GM23338 (cell line): Measurements from ENCODE around the gene CYSRT1. TPM values are rescaled to one million over a fixed set of nuclear protein-coding genes. Genes with fewer than 3 reads are reported as not detected.

Source experiments
- ATAC-seq: fragments of 200-7000 bp; cut with Tn5 transposase; 3 replicates; pipeline ENCODE4 v1.9.1; 2020
- DNase-seq: peaks from one replicate; pipeline ENCODE4 v3.0.0-alpha.2; 2015; ENCODE audit warnings: low spot score
- H2AFZ ChIP-seq: fragments of 200-600 bp; sonication (generic); 2 replicates; pipeline ENCODE4 v1.8.0; 2016; ENCODE audit warnings: antibody characterized with exemption, mild to moderate bottlenecking, moderate library complexity
- H3F3A ChIP-seq: fragments of 200-600 bp; sonication (generic); replicated peaks from 2 replicates; pipeline ENCODE4 v1.8.0; 2017; ENCODE audit warnings: antibody characterized with exemption, mixed run types, low read depth
- H3K27ac ChIP-seq: fragments of 200-600 bp; sonication (generic); 2 replicates; pipeline ENCODE4 v1.6.1; 2016; ENCODE audit warnings: low read depth
- H3K27me3 ChIP-seq: fragments of 200-600 bp; sonication (generic); 2 replicates; pipeline ENCODE4 v1.8.0; 2016; ENCODE audit warnings: mild to moderate bottlenecking, mixed run types, moderate library complexity; ENCODE audit not compliant: insufficient read depth
- H3K36me3 ChIP-seq: fragments of 200-600 bp; sonication (generic); 2 replicates; pipeline ENCODE4 v1.8.0; 2016; ENCODE audit warnings: mild to moderate bottlenecking; ENCODE audit not compliant: insufficient read depth
- H3K4me1 ChIP-seq: fragments of 200-600 bp; sonication (generic); 2 replicates; pipeline ENCODE4 v1.8.0; 2016; ENCODE audit warnings: mild to moderate bottlenecking, moderate library complexity; ENCODE audit not compliant: insufficient read depth
- H3K4me2 ChIP-seq: fragments of 200-600 bp; sonication (generic); 2 replicates; pipeline ENCODE4 v1.7.1; 2017; ENCODE audit warnings: mixed run types
- H3K4me3 ChIP-seq: fragments of 200-600 bp; sonication (generic); 2 replicates; pipeline ENCODE4 v1.6.1; 2016; ENCODE audit warnings: mixed run types
- H3K79me2 ChIP-seq: fragments of 200-600 bp; sonication (generic); replicated peaks from 2 replicates; pipeline ENCODE4 v1.8.0; 2017; ENCODE audit warnings: mild to moderate bottlenecking; ENCODE audit not compliant: insufficient read depth
- H3K9me2 ChIP-seq: fragments of 200-600 bp; sonication (generic); 2 replicates; pipeline ENCODE4 v1.8.0; 2017; ENCODE audit not compliant: insufficient read depth
- H4K20me1 ChIP-seq: fragments of 200-600 bp; sonication (generic); replicated peaks from 2 replicates; pipeline ENCODE4 v1.8.0; 2017; ENCODE audit warnings: mild to moderate bottlenecking; ENCODE audit not compliant: insufficient read depth
- H3K27ac Mint-ChIP-seq: 2 replicates; pipeline ENCODE4 v1.8.0; 2020; ENCODE audit warnings: inconsistent platforms, mild to moderate bottlenecking, moderate library complexity, mixed read lengths
- H3K27me3 Mint-ChIP-seq: 3 replicates; pipeline ENCODE4 v1.8.0; 2022; ENCODE audit warnings: low read depth, mild to moderate bottlenecking, moderate library complexity, mixed read lengths, inconsistent platforms; ENCODE audit not compliant: insufficient read depth, poor library complexity
- H3K36me3 Mint-ChIP-seq: 3 replicates; pipeline ENCODE4 v1.8.0; 2021; ENCODE audit warnings: low read depth, mild to moderate bottlenecking, inconsistent platforms, moderate library complexity, mixed read lengths
- H3K4me1 Mint-ChIP-seq: 3 replicates; pipeline ENCODE4 v1.8.0; 2020; ENCODE audit warnings: mild to moderate bottlenecking, inconsistent platforms, mixed read lengths
- H3K4me3 Mint-ChIP-seq: 3 replicates; pipeline ENCODE4 v1.8.0; 2021; ENCODE audit warnings: moderate library complexity, mild to moderate bottlenecking, inconsistent platforms, mixed read lengths
- H3K9me3 Mint-ChIP-seq: 3 replicates; pipeline ENCODE4 v1.8.0; 2020; ENCODE audit warnings: moderate library complexity, mild to moderate bottlenecking, inconsistent platforms, mixed read lengths
- CREB1 ChIP-seq: fragments of 250-450 bp; sonication (Bioruptor Pico); IDR thresholded peaks from 2 replicates; pipeline ENCODE4 v1.5.0; 2020; ENCODE audit warnings: low read depth, mild to moderate bottlenecking, moderate library complexity
- EZH2 ChIP-seq: fragments of 200-600 bp; sonication (generic); IDR thresholded peaks from one replicate; pipeline ENCODE4 v1.8.0; 2017; ENCODE audit warnings: antibody characterized with exemption, mild to moderate bottlenecking, low read depth; ENCODE audit not compliant: unreplicated experiment
- EZH2phosphoT487 ChIP-seq: fragments of 200-600 bp; sonication (generic); IDR thresholded peaks from one replicate; pipeline ENCODE4 v1.8.1; 2018; ENCODE audit warnings: antibody characterized with exemption; ENCODE audit not compliant: unreplicated experiment
- JUNB ChIP-seq: IDR thresholded peaks from one replicate; pipeline ENCODE4 v1.6.1; 2016; ENCODE audit warnings: antibody characterized with exemption; ENCODE audit not compliant: unreplicated experiment
- NANOG ChIP-seq: IDR thresholded peaks from 2 replicates; pipeline ENCODE4 v1.6.1; 2016; ENCODE audit warnings: antibody characterized with exemption, borderline replicate concordance
- POLR2AphosphoS5 ChIP-seq: IDR thresholded peaks from 2 replicates; pipeline ENCODE4 v1.6.1; 2016; ENCODE audit warnings: antibody characterized with exemption, low read depth
- STAT1 ChIP-seq: IDR thresholded peaks from one replicate; pipeline ENCODE4 v1.6.1; 2016; ENCODE audit warnings: antibody characterized with exemption; ENCODE audit not compliant: unreplicated experiment
- ZNF114 ChIP-seq: fragments of 250-450 bp; sonication (Bioruptor Pico); IDR thresholded peaks from 2 replicates; pipeline ENCODE4 v1.5.0; 2020; ENCODE audit warnings: mild to moderate bottlenecking, moderate library complexity
- ZNF331 ChIP-seq: fragments of 250-450 bp; sonication (Bioruptor Pico); IDR thresholded peaks from 2 replicates; pipeline ENCODE4 v1.5.0; 2020; ENCODE audit warnings: low read depth, mild to moderate bottlenecking, moderate library complexity
- polyA plus RNA-seq: library from polyadenylated mRNA; unstranded; fragments of >200 nt; fragmentation: Nextera tagmentation; extraction: Ambion mirVana; gene quantifications from 2 replicates; pipeline ENCODE4 v1.2.1, GENCODE V29; 2016
- total RNA-seq: library from RNA; depleted of rRNA; stranded (reverse); fragments of >200 nt; shearing (Covaris generic); gene quantifications from 2 replicates; pipeline ENCODE4 v1.2.3, GENCODE V29; 2014
- TF ChIP-seq, protein P1 (sequence below), 2 experiments: fragments of 200-600 bp in 1 of 2; sonication (generic) in 1 of 2; conservative IDR thresholded peaks; 2 replicates each; pipeline versions ENCODE4 v1.5.1 to v1.6.1; 2016 to 2017; ENCODE audit warnings: antibody characterized with exemption in 2 of 2, low read depth in 2 of 2, mild to moderate bottlenecking in 2 of 2, moderate library complexity in 1 of 2
- TF ChIP-seq, protein P2 (sequence below): IDR thresholded peaks from 2 replicates; pipeline ENCODE4 v1.6.1; 2016; ENCODE audit warnings: antibody characterized with exemption
- TF ChIP-seq, protein P3 (sequence below): fragments of 250-450 bp; sonication (Bioruptor Pico); IDR thresholded peaks from 2 replicates; pipeline ENCODE4 v1.5.0; 2020; ENCODE audit warnings: mild to moderate bottlenecking, moderate library complexity
- TF ChIP-seq, protein P4 (sequence below): IDR thresholded peaks from one replicate; pipeline ENCODE4 v1.6.1; 2018; ENCODE audit warnings: antibody characterized with exemption; ENCODE audit not compliant: unreplicated experiment

CYSRT1 gene
- total and polyA plus RNA-seq, 2 experiments from 2014 or later: 2.0 to 3.2 TPM

DNA sequence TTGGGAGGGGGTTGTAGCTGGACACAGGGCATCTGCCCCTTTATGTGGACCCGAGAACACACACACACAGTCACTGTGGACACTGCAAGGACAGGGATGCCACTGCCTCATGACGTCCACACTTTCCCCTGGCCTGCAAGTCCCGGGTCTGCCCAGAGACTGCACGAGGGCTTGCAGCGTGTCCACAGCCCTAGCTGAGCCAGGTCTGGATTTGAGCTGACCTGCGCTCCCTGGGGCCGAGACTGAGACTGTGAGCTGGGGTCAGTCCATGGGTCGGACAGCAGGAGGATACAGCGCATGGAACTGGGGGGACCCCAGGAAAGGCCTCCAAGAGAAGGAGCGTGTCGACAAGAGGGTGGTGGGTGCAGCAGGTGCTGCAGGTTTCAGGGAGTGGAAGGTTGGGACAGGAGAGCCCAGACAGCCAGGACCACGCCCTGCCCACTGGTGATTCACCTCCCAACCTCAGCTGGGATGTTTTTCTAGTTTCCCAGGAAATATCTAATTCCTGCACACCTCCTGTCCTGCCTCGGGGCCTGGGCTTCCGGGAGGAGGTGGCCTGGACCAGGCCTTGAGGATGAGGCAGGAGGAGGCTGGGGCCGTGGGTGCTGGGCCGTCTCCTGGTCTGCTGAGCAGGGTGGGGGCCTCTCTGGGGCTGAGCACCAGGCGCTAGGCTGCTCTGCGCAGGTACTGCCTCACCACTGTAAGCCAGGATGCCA lies 1.5 kb downstream of the CYSRT1 start:
- no peak for DNase-seq
- Histone ChIP-seq H4K20me1 (no peaks in the 10 kb centered on the region), H3K4me2 (no peak overlapping the region), H3K9me2 (no peaks in the 10 kb centered on the region), H3K4me3 (no peak overlapping the region), H3K27ac (no peak overlapping the region), H3K27me3 (peaks cover 9% of the 10 kb centered on the region; the same call in 1 of the 2 replicates), H2AFZ (no peak overlapping the region), H3K36me3 (no peaks in the 10 kb centered on the region), H3K79me2 (no peaks in the 10 kb centered on the region), H3F3A (0 out of 2 replicates have a peak, but pooled peaks cover 6% of the 10 kb centered on the region), H3K4me1 (no peaks in the 10 kb centered on the region; the same call in 1 of the 2 replicates)
- no peak overlapping the region for H3K4me3 Mint-ChIP-seq
- TF ChIP-seq, protein P1, sequence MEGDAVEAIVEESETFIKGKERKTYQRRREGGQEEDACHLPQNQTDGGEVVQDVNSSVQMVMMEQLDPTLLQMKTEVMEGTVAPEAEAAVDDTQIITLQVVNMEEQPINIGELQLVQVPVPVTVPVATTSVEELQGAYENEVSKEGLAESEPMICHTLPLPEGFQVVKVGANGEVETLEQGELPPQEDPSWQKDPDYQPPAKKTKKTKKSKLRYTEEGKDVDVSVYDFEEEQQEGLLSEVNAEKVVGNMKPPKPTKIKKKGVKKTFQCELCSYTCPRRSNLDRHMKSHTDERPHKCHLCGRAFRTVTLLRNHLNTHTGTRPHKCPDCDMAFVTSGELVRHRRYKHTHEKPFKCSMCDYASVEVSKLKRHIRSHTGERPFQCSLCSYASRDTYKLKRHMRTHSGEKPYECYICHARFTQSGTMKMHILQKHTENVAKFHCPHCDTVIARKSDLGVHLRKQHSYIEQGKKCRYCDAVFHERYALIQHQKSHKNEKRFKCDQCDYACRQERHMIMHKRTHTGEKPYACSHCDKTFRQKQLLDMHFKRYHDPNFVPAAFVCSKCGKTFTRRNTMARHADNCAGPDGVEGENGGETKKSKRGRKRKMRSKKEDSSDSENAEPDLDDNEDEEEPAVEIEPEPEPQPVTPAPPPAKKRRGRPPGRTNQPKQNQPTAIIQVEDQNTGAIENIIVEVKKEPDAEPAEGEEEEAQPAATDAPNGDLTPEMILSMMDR (conservative IDR thresholded peaks at IDR 0.05; ENCODE audit: low read depth in 2 of 2): no peak
- TF ChIP-seq ZNF114 (CRISPR knock-in tag): no peak
- no peak for TF ChIP-seq EZH2phosphoT487
- TF ChIP-seq, protein P2, sequence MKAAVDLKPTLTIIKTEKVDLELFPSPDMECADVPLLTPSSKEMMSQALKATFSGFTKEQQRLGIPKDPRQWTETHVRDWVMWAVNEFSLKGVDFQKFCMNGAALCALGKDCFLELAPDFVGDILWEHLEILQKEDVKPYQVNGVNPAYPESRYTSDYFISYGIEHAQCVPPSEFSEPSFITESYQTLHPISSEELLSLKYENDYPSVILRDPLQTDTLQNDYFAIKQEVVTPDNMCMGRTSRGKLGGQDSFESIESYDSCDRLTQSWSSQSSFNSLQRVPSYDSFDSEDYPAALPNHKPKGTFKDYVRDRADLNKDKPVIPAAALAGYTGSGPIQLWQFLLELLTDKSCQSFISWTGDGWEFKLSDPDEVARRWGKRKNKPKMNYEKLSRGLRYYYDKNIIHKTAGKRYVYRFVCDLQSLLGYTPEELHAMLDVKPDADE: no peak
- no peak for TF ChIP-seq EZH2
- TF ChIP-seq CREB1 (CRISPR knock-in tag): no peak
- TF ChIP-seq, protein P3, sequence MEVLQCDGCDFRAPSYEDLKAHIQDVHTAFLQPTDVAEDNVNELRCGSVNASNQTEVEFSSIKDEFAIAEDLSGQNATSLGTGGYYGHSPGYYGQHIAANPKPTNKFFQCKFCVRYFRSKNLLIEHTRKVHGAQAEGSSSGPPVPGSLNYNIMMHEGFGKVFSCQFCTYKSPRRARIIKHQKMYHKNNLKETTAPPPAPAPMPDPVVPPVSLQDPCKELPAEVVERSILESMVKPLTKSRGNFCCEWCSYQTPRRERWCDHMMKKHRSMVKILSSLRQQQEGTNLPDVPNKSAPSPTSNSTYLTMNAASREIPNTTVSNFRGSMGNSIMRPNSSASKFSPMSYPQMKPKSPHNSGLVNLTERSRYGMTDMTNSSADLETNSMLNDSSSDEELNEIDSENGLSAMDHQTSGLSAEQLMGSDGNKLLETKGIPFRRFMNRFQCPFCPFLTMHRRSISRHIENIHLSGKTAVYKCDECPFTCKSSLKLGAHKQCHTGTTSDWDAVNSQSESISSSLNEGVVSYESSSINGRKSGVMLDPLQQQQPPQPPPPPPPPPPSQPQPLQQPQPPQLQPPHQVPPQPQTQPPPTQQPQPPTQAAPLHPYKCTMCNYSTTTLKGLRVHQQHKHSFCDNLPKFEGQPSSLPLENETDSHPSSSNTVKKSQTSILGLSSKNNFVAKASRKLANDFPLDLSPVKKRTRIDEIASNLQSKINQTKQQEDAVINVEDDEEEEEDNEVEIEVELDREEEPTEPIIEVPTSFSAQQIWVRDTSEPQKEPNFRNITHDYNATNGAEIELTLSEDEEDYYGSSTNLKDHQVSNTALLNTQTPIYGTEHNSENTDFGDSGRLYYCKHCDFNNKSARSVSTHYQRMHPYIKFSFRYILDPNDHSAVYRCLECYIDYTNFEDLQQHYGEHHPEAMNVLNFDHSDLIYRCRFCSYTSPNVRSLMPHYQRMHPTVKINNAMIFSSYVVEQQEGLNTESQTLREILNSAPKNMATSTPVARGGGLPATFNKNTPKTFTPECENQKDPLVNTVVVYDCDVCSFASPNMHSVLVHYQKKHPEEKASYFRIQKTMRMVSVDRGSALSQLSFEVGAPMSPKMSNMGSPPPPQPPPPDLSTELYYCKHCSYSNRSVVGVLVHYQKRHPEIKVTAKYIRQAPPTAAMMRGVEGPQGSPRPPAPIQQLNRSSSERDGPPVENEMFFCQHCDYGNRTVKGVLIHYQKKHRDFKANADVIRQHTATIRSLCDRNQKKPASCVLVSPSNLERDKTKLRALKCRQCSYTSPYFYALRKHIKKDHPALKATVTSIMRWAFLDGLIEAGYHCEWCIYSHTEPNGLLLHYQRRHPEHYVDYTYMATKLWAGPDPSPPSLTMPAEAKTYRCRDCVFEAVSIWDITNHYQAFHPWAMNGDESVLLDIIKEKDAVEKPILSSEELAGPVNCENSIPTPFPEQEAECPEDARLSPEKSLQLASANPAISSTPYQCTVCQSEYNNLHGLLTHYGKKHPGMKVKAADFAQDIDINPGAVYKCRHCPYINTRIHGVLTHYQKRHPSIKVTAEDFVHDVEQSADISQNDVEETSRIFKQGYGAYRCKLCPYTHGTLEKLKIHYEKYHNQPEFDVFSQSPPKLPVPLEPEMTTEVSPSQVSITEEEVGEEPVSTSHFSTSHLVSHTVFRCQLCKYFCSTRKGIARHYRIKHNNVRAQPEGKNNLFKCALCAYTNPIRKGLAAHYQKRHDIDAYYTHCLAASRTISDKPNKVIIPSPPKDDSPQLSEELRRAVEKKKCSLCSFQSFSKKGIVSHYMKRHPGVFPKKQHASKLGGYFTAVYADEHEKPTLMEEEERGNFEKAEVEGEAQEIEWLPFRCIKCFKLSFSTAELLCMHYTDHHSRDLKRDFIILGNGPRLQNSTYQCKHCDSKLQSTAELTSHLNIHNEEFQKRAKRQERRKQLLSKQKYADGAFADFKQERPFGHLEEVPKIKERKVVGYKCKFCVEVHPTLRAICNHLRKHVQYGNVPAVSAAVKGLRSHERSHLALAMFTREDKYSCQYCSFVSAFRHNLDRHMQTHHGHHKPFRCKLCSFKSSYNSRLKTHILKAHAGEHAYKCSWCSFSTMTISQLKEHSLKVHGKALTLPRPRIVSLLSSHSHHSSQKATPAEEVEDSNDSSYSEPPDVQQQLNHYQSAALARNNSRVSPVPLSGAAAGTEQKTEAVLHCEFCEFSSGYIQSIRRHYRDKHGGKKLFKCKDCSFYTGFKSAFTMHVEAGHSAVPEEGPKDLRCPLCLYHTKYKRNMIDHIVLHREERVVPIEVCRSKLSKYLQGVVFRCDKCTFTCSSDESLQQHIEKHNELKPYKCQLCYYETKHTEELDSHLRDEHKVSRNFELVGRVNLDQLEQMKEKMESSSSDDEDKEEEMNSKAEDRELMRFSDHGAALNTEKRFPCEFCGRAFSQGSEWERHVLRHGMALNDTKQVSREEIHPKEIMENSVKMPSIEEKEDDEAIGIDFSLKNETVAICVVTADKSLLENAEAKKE (CRISPR knock-in tag): no peak
- TF ChIP-seq POLR2AphosphoS5: no peak
- no peak for TF ChIP-seq NANOG
- TF ChIP-seq, protein P4, sequence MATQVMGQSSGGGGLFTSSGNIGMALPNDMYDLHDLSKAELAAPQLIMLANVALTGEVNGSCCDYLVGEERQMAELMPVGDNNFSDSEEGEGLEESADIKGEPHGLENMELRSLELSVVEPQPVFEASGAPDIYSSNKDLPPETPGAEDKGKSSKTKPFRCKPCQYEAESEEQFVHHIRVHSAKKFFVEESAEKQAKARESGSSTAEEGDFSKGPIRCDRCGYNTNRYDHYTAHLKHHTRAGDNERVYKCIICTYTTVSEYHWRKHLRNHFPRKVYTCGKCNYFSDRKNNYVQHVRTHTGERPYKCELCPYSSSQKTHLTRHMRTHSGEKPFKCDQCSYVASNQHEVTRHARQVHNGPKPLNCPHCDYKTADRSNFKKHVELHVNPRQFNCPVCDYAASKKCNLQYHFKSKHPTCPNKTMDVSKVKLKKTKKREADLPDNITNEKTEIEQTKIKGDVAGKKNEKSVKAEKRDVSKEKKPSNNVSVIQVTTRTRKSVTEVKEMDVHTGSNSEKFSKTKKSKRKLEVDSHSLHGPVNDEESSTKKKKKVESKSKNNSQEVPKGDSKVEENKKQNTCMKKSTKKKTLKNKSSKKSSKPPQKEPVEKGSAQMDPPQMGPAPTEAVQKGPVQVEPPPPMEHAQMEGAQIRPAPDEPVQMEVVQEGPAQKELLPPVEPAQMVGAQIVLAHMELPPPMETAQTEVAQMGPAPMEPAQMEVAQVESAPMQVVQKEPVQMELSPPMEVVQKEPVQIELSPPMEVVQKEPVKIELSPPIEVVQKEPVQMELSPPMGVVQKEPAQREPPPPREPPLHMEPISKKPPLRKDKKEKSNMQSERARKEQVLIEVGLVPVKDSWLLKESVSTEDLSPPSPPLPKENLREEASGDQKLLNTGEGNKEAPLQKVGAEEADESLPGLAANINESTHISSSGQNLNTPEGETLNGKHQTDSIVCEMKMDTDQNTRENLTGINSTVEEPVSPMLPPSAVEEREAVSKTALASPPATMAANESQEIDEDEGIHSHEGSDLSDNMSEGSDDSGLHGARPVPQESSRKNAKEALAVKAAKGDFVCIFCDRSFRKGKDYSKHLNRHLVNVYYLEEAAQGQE: no peak
- TF ChIP-seq STAT1: no peak
- TF ChIP-seq ZNF331 (CRISPR knock-in tag): no peak
- TF ChIP-seq JUNB: no peak
- no peaks in the 10 kb centered on the region for H3K9me3 Mint-ChIP-seq
- no peaks in the 10 kb centered on the region for H3K36me3 Mint-ChIP-seq
- no peak overlapping the region for H3K27ac Mint-ChIP-seq
- H3K4me1 Mint-ChIP-seq: peaks cover 2% of the 10 kb centered on the region; the same call in 2 of the 3 replicates
- H3K27me3 Mint-ChIP-seq: peaks cover 3% of the 10 kb centered on the region
- no peak for ATAC-seq
